Skeletal muscle tissue (tissue), 4 donors: ENCODE measurements around the gene KIF21B. TPM values are rescaled to one million over a fixed set of nuclear protein-coding genes. Genes with fewer than 3 reads are reported as not detected.

Source experiments
- H3K27ac ChIP-seq: one replicate; pipeline ENCODE4 v1.7.0; 2013; ENCODE audit warnings: mild to moderate bottlenecking, low read depth, low read length, inconsistent platforms
- H3K27me3 ChIP-seq, 3 donors: one replicate each; pipeline ENCODE4 v1.7.0; 2013; ENCODE audit warnings: low read length in 3 of 3; ENCODE audit not compliant: control insufficient read depth in 3 of 3, insufficient read depth in 3 of 3
- H3K36me3 ChIP-seq, 3 donors: one replicate each; pipeline ENCODE4 v1.7.0; 2013; ENCODE audit warnings: low read length in 3 of 3; ENCODE audit not compliant: control insufficient read depth in 3 of 3, insufficient read depth in 3 of 3
- H3K4me1 ChIP-seq, 3 donors: one replicate each; pipeline ENCODE4 v1.7.0; 2013; ENCODE audit warnings: low read length in 3 of 3, mild to moderate bottlenecking in 3 of 3; ENCODE audit not compliant: control insufficient read depth in 3 of 3, insufficient read depth in 3 of 3
- H3K4me3 ChIP-seq, 3 donors: one replicate each; pipeline ENCODE4 v1.7.0; 2013; ENCODE audit warnings: low read length in 3 of 3
- H3K9ac ChIP-seq, 3 donors: one replicate each; pipeline ENCODE4 v1.7.0; 2013; ENCODE audit warnings: low read length in 3 of 3, mild to moderate bottlenecking in 3 of 3, moderate library complexity in 2 of 3, low read depth in 1 of 3
- H3K9me3 ChIP-seq, 3 donors: one replicate each; pipeline ENCODE4 v1.7.0; 2013; ENCODE audit warnings: low read length in 3 of 3; ENCODE audit not compliant: control insufficient read depth in 3 of 3
- total RNA-seq: library from RNA; depleted of rRNA; stranded (reverse); fragments of >200 nt; gene quantifications from one replicate; pipeline ENCODE4 v1.2.3, GENCODE V29; 2014
- donor health status: Osteomylitis.

The KIF21B gene
- total RNA-seq, 1 donor from 2014 or later: 1.0 TPM

DNA sequence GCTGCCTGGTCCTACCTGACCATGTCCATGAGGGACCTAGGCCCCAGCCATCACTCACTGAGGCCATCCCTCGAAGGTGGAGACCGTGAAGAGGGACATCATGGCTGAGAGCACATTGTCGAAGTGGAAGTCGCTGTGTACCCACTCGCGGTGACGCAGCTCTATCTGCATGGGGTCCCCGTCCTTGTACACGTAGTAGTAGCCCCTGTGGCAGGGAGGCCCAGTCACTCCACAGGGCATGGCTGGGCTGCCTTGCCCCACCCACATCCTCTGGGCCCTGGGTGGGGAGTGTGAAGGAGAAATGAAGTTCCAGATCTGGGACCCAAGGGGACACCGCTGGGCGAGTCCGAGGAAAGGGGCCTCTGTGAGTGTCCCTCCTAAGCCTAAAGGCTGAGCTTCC, 38.4 kb upstream of the KIF21B start:
- no peak overlapping the region for H3K4me3 ChIP-seq
- no peak overlapping the region for H3K9ac ChIP-seq
- H3K27ac ChIP-seq: no peak overlapping the region
- peaks cover 2 to 12% (median 4%) of the 10 kb centered on the region in 3 donors for H3K4me1 ChIP-seq
- no peaks in the 10 kb centered on the region for H3K9me3 ChIP-seq
- H3K27me3 ChIP-seq: no peaks in the 10 kb centered on the region
- H3K36me3 ChIP-seq: peaks cover 77 to 96% (median 84%) of the 10 kb centered on the region in 3 donors

DNA sequence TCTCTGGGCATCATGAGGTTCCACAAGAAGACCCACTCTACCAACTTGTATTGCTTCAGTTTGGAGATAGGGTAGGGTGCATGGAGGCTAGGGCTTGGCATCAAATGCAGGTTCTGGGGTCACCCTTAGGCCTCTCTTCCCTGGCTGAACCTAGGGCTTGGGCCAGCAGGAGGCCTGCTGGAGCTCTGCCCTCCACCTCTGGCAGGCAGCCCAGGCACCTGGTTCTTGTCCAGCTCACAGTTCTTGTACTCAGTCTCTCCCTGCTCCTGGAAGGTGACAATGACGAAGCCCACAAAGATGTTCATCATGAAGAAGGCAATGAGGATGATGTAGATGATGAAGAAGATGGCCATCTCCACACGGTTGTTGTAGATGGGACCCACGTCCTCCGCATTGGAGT, 37.5 kb upstream of the KIF21B start:
- H3K4me3 ChIP-seq: no peak overlapping the region
- H3K27ac ChIP-seq: no peak overlapping the region
- H3K27me3 ChIP-seq: no peaks in the 10 kb centered on the region
- peaks cover 79 to 96% (median 83%) of the 10 kb centered on the region in 3 donors for H3K36me3 ChIP-seq
- no peaks in the 10 kb centered on the region for H3K9me3 ChIP-seq
- peaks cover 8 to 14% (median 9%) of the 10 kb centered on the region in 3 donors for H3K4me1 ChIP-seq
- no peak overlapping the region for H3K9ac ChIP-seq

DNA sequence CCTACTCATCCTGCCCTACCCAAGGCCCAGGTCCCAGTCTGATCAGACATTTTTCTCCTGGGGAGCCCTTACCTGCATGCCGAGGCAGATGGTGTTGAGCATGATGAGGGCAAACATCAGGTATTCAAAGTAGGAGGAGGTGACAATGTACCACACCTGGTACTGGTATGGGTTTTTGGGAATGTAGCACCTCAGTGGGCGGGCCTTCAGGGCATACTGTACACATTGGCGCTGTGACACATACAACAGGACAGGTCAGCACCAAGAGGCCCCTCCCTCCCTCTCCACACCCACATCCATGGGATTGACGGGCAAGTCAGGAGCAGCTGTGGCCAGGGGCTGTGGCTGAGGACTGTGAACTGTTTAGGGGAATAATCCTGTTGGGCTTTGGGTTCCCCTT, 37.1 kb upstream of the KIF21B start:
- H3K4me3 ChIP-seq: no peak overlapping the region
- H3K9me3 ChIP-seq: no peaks in the 10 kb centered on the region
- peaks cover 76 to 96% (median 82%) of the 10 kb centered on the region in 3 donors for H3K36me3 ChIP-seq
- H3K4me1 ChIP-seq: peaks cover 9 to 17% (median 11%) of the 10 kb centered on the region in 3 donors
- H3K27me3 ChIP-seq: no peaks in the 10 kb centered on the region
- H3K27ac ChIP-seq: no peak overlapping the region
- H3K9ac ChIP-seq: no peak overlapping the region

DNA sequence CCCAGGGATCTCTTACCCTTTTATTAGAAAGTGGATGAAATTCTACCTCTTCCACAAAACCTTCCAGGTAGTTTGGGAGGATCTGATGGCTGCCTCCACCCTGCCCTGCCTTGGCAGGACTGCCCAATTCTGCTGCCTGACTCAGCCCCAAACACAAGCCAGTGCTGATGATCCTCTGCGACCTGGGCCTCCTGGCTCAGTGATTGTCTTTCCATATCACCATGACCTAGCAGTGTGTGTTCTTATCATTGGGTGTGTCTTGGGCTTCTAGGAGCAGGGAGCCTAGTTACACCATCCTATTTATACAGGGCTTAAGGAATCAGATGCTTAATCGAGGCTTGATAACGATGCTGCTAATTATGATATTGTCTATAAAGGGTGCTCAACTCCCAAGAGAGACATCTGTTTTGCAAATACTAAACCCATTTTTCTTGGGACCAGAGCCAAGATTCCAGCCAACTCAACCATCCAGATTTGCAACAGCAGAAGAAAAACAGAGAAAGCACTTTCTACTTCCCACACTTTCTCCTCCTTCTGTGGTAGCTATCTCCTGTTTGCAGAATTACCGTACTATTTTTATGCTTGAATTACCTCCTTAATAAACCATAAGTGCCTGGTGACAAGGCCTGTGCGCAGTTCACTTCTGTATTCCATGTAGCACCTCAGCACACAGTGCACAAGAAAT, 36.5 kb upstream of the KIF21B start:
- no peaks in the 10 kb centered on the region for H3K27me3 ChIP-seq
- H3K9ac ChIP-seq: no peak overlapping the region
- no peak overlapping the region for H3K27ac ChIP-seq
- H3K4me3 ChIP-seq: no peak overlapping the region
- H3K4me1 ChIP-seq: peaks cover 9 to 17% (median 11%) of the 10 kb centered on the region in 3 donors
- no peaks in the 10 kb centered on the region for H3K9me3 ChIP-seq
- H3K36me3 ChIP-seq: peaks cover 71 to 96% (median 85%) of the 10 kb centered on the region in 3 donors

GRCh38 chr1:201059401-201059800, 35.9 kb upstream of the KIF21B start:
- H3K36me3 ChIP-seq: peaks cover 70 to 94% (median 84%) of the 10 kb centered on the region in 3 donors
- H3K4me1 ChIP-seq: peaks cover 9 to 17% (median 11%) of the 10 kb centered on the region in 3 donors
- no peaks in the 10 kb centered on the region for H3K9me3 ChIP-seq
- H3K27ac ChIP-seq: no peak overlapping the region
- no peak overlapping the region for H3K4me3 ChIP-seq
- no peak overlapping the region for H3K9ac ChIP-seq
- H3K27me3 ChIP-seq: no peaks in the 10 kb centered on the region

- Histone ChIP-seq H3K9ac (peak overlapping the region in 1 of 3 donors; percentile 33), H3K27me3 (no peaks in the 10 kb centered on the region), H3K27ac (no peak overlapping the region), H3K4me3 (no peak overlapping the region), H3K9me3 (no peaks in the 10 kb centered on the region), H3K36me3 (peaks cover 78 to 97% (median 92%) of the 10 kb centered on the region in 3 donors), H3K4me1 (peaks cover 5 to 9% (median 5%) of the 10 kb centered on the region in 3 donors)
These were observed 30.6 kb upstream of the KIF21B start for GRCh38 chr1:201054091-201054543.

GRCh38 chr1:201053155-201053860, 29.8 kb upstream of the KIF21B start:
- H3K36me3 ChIP-seq: peaks cover 76 to 97% (median 92%) of the 10 kb centered on the region in 3 donors
- H3K9ac ChIP-seq: no peak overlapping the region
- no peaks in the 10 kb centered on the region for H3K9me3 ChIP-seq
- peaks cover 5 to 12% (median 9%) of the 10 kb centered on the region in 3 donors for H3K4me1 ChIP-seq
- no peak overlapping the region for H3K27ac ChIP-seq
- H3K27me3 ChIP-seq: no peaks in the 10 kb centered on the region
- no peak overlapping the region for H3K4me3 ChIP-seq

DNA sequence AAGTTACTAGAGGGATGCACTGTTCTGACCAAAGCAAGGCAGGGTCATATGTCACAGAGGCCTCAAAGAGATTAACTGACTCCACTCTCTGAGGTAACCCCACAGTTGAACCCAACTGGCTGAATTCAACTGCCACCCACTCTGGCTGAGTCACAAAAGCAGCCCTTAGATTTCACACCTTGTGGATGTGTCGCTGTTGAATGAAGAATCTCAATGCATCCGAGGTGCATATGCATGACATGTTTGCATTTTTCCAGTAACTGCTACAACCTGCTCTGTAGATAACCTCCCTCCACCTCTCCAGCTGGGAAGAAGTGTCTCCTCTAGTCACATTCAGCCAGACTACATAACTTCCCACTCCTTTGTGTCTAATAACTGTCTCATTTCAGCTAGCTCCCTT, 27.9 kb upstream of the KIF21B start:
- Histone ChIP-seq H3K27ac (no peak overlapping the region), H3K27me3 (peaks cover 0 to 5% (median 0%) of the 10 kb centered on the region in 3 donors), H3K9me3 (no peaks in the 10 kb centered on the region)

DNA sequence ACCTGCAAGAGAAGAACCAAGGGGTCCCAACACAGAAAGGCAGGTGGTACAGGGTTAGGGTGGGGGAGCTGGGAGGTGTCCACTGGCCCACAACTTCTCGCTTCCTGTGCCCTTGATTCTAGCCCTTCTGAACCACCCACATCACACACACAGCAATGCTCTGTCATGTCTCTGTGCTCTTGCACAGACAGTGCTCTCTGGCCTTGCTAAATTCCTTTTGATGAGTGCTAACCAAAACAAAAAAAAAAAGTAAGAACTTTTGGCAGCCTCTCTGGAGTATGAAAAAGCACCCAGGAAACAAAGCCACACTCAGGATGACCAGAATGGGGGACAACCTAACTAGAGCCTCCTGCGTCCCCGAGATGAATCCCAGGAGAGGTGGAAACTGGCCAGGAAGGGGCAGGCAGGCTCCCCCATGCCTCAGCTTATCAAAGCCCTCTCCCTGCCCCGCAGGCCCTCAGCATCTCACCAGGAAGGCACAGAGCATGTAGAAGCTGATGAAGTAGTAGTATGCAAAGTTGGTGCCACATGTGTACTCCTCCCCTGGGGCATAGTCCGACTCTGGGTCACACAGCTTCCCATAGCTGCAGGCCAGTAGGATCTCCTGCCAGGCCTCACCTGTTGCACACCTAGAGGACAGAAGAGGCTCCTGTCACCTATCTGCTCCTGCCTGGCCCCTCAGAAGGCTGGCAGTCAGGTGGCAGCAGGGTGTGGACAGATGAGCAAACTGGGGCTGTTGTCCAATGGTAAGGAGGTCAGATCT, 27.2 kb upstream of the KIF21B start:
- no peak overlapping the region for H3K27ac ChIP-seq
- no peak overlapping the region for H3K4me3 ChIP-seq

More for the DNA sequence above, 27.9 kb upstream of the KIF21B start:
- peaks cover 9 to 22% (median 15%) of the 10 kb centered on the region in 3 donors for H3K4me1 ChIP-seq
- H3K9ac ChIP-seq: no peak overlapping the region
- peaks cover 73 to 93% (median 91%) of the 10 kb centered on the region in 3 donors for H3K36me3 ChIP-seq
- no peak overlapping the region for H3K4me3 ChIP-seq

More for the DNA sequence above, 27.2 kb upstream of the KIF21B start:
- no peak overlapping the region for H3K9ac ChIP-seq
- peaks cover 0 to 5% (median 0%) of the 10 kb centered on the region in 3 donors for H3K27me3 ChIP-seq
- H3K4me1 ChIP-seq: peaks cover 4 to 18% (median 11%) of the 10 kb centered on the region in 3 donors
- H3K9me3 ChIP-seq: no peaks in the 10 kb centered on the region
- H3K36me3 ChIP-seq: peaks cover 69 to 88% (median 84%) of the 10 kb centered on the region in 3 donors
